NOMO-1 treated with DMSO at 0.1 percent for 48 hours (cell line): ENCODE data around the gene PFKFB4.
A peak's percentile ranks its signal among the peaks of the same experiment; 100 is the strongest.

ENCODE experiments used
- DNase-seq: peaks from one replicate; lab custom pipeline; 2025; ENCODE audit not compliant: unreplicated experiment; lab: John Stamatoyannopoulos, UW

Gene PFKFB4

GRCh38 chr3:48585411-48585810, 28.8 kb upstream of the PFKFB4 start:
- no peak for DNase-seq

DNA sequence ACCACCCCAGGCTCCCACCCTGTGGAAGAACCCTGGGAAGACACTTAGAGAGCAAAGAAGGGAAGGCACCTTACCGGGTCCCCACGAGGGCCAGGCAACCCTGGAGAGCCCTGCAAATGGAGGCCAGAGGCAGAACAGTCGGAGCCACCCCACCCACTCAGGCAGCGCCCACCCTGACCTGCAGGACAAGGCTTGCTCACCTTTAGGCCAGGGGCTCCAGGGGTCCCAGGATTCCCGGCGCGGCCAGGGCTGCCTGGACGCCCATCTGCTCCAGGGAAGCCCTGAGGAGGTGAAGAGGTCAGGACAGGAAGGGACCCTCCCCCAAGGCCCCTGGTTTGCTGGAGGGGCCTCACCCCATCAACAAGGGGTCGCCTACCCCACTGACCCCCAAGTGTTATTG, 28.2 kb upstream of the PFKFB4 start:
- no peak for DNase-seq

DNA sequence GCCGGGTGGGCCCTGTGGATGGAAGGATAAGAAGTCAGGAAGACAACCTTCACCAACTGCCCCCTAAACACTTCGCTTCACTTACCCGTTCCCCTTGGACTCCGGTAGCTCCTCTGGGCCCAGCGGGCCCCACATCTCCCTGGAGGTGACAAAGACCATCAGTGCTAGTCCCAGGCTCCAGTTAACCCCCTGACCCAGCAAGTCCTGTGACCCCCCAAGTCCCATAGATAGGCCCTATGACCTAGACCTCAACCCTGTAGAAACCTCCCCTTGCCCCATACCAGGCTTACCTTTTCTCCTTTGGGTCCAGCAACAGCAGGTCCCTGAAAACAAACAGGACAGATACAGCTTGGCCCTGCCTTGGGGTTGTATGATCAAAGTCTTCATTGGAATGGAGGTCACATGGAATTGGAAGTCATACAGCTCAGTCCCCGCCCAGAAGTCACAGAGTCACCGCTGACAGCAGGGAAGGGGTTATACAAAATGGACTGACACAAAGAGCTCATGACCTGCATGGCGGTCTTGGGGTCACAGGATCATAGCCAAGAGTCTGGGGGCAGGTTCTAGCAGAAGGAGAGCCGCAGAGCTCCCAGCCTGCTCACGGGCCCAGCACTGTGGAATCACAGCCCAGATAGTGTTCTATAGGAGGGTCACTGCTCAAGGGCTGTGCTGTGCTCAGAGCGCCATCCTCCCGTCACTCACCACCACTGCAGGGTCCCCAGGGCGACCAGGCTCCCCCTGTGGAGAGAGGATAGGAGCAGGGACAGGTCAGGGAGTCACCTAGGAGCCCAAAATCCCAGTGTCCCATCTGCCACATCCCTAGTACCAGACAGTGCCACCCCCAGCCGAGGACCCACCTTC, 25.2 kb upstream of the PFKFB4 start:
- no peak for DNase-seq

- no peak for DNase-seq
These were observed 20.0 kb upstream of the PFKFB4 start for GRCh38 chr3:48576647-48577046.

DNA sequence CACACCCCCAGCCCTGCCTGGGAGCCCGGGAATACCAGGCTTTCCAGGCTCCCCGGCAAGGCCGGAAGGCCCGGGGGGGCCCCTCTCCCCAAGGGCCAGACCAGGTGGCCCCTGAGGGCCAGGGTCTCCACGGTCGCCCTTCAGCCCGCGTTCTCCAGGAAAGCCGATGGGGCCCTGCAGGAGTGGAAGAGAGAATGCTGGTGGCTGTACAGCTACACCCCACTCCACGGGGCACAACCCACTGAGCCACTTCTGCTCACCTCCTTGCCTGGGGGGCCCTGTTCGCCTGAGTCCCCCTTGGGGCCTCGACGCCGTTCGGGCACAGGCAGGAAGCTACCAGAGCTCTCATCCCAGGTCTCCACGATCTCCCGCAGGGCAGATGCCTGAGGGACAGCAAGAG, 18.8 kb upstream of the PFKFB4 start:
- DNase-seq = no peak

- DNase-seq = no peak
These were observed 17.5 kb upstream of the PFKFB4 start for GRCh38 chr3:48573973-48574585.

DNA sequence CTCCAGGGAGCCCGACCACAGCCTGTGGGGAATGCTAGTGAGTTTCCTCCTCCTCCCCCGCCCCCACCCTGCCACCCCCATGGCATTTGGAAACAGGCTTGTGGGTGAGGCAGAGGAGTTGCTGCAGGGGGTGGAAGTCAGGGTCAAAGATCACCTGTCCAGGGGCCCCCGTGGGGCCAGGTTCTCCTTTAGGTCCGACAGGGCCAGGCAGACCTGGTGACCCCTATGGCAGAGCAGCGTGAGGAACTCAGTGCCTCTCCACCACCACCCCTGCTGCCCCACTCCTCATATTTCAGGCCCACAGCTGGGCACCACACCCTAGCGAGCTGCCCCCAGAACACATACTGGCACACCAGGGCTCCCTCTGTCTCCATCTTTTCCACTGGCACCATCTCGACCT, 15.9 kb upstream of the PFKFB4 start:
- no peak for DNase-seq

GRCh38 chr3:48571938-48572337, 15.3 kb upstream of the PFKFB4 start:
- DNase-seq = no peak

GRCh38 chr3:48569808-48570450, 13.3 kb upstream of the PFKFB4 start:
- no peak for DNase-seq

- no peak for DNase-seq
These were observed 12.8 kb upstream of the PFKFB4 start for GRCh38 chr3:48569400-48569799.

DNA sequence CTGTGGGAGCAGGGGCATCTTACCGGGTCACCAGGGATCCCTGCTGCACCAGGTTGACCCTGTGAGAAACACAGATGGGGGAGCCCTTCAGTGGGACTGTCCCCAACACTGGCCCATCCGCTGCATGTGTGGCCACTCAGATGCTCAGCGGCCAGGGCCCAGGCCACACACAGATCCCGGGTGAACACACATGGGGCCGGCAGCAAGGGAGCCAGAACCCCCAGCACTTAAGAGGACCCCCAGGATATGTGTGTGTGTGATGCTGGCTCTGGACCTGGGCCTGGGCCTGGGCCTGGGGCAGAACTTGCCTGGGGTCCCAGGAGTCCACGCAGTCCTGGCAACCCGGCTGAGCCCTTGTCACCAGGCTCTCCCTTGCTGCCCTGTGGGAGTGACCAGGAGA, 11.9 kb upstream of the PFKFB4 start:
- no peak for DNase-seq

DNA sequence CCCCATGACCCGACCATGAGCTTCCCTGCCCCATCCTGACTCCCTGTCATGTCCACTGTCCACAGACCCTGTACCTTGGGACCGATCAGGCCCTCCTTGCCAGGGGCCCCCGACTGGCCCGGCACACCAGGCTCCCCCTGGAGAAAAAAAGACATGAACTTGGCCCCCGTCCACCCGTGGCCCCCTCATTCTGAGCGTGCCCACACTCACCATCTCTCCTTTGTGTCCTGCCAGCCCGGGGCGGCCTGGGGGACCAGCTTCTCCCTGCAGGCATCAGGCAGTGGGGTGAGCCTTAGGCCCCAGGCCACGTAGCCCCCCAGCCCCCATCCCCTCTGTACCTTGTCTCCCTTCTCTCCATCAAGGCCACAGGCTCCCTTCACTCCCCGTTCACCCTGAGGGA, 10.9 kb upstream of the PFKFB4 start:
- DNase-seq = no peak

DNA sequence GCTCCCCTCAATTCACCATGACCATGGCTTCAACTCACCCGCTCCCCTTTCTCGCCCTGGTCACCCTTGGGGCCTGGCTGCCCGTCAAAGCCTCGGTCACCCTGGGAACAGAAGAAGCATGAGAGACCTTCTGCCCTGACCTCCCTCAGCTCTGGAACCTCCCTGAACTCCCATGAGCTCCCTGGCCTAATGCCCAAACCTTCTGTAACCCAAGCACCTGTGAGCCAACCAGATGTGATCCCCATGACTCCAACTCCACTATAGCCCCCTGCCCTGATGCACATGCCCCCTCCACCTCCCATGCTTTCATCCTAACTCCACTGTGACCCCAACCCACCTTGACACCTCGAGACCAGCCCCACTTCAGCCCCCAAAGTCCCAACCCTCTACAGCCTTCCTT, 10.5 kb upstream of the PFKFB4 start:
- no peak for DNase-seq

DNA sequence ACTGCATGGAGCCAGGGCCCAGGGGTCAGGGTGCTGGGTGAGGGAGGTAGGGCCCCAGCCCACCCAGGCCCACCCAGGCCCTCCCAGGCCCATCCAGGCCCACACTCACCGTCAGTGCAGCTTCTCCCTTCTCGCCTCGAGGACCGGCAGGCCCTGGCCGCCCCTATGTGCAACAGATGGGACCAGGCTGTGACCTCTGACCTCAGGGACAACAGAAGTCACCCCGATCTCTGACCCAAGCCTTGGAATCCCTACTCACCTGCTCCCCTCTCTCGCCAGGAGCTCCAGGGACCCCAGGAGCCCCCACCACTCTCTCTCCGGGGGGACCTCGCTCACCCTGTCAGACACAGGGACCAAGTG, 9.8 kb upstream of the PFKFB4 start:
- no peak for DNase-seq

- peak; percentile 6 for DNase-seq
These were observed 9.2 kb upstream of the PFKFB4 start for GRCh38 chr3:48565591-48566400.

GRCh38 chr3:48565186-48565585, 8.6 kb upstream of the PFKFB4 start:
- DNase-seq = no peak

GRCh38 chr3:48564667-48565066, 8.1 kb upstream of the PFKFB4 start:
- no peak for DNase-seq

GRCh38 chr3:48564022-48564421, 7.4 kb upstream of the PFKFB4 start:
- peak; percentile 73 for DNase-seq

DNA sequence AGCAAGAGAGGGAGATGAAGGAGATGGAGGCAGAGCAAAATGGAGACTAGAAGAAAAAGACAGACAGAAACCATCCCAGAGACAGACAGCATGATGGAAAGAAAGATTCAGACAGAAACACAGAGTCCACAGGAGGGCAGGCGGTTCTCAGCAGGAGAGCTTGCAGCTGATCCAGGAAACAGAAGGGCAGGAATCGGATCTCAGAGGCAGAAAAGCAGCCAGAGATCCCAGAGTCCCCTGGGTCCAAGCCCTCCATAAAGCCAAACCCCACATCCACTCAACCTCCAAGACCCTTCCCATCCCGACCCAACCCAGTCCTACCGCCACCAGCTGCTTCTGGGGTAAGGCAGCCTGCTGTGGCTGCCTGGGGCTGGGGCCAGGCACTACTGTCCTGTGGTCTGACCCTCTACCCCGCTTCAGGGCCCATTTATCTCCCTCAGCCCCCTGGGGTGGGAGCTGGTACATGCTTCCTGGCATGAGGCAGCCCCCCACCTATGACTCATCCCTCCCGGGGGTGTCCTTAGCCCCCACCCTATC, 6.8 kb upstream of the PFKFB4 start, which contains the start of gene UCN2:
Gene UCN2, minus strand, starts transcription at position 400 of the 537 bp plus-strand sequence. CDS start 657 bp downstream, outside the sequence.
- no peak for DNase-seq

- DNase-seq = no peak
These were observed 5.9 kb upstream of the PFKFB4 start for GRCh38 chr3:48562367-48563095.
